Stimulated activated naive CD8-positive, alpha-beta T cell treated with anti-CD3 and anti-CD28 coated beads, Interleukin-15, Interleukin-2, amounts not matched to agents 100 U/mL and 50 U/mL, for 24 hours (primary cell): Measurements from ENCODE around the gene PHKG2.

Experiments
- ATAC-seq: fragments of 150-1000 bp; cut with Tn5 transposase; one replicate; pipeline ENCODE4 v1.10.0; 2021
- DNase-seq: peaks from one replicate; pipeline ENCODE4 v3.0.0; 2021

The PHKG2 gene

GRCh38 chr16:30757316-30757715 is 9.1 kb downstream of the PHKG2 start:
- ATAC-seq (no peak), DNase-seq (no peak)

DNA sequence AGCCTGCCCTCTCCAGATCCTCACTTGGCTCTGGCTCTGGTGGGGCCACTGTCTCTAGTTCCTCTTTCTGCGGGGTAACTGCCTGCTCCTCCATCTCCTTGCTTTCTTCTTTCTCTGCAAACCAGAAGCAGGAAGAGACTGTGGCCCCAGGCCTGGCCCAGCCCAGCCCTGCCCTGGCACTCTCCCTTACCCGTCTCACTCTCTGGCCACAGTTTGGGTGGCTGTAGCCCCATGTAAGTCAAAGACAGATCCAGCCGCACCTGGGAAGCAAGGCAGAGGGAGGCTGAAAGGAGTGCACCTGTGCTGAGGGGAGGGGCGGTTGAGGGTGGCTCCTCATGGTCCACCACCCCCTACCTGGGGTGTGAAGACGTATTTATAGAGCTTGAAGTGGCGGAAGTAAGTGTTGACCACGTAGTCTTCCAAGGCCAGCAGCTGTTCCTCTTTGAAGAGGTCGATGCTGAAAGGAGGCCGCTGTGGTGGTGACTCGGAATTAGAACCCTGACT is 10.8 kb downstream of the PHKG2 start:
- DNase-seq = no peak
- ATAC-seq = no peak

DNA sequence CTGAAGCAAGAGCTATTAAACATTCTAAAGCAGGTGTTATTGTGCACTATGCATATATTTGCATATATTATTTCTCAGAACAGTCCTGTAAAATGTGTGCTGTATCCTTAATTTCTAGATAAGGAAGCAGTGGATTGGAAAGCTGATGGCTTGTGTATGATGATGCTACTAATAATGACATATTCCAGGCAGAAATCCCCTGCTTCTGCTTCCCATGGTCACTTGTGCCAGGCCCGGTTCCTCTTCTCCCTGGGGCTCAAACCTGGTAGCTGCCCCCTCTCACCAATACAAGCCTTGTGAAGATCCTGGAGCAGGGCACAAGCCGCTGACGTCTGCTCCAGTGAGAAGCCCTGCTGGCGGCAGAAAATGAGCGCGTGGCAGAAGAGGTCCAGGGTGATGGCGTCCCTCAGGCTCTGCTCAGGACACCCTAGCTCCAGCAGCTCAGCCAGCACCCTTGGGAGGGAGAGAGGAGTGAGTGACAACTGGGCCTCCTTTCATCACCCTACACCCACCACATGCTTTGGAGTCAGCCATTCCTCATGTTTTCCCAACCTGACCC is 11.9 kb downstream of the PHKG2 start:
- ATAC-seq (no peak), DNase-seq (no peak)

GRCh38 chr16:30760577-30761426 is 12.6 kb downstream of the PHKG2 start:
- ATAC-seq (no peak), DNase-seq (no peak)

DNA sequence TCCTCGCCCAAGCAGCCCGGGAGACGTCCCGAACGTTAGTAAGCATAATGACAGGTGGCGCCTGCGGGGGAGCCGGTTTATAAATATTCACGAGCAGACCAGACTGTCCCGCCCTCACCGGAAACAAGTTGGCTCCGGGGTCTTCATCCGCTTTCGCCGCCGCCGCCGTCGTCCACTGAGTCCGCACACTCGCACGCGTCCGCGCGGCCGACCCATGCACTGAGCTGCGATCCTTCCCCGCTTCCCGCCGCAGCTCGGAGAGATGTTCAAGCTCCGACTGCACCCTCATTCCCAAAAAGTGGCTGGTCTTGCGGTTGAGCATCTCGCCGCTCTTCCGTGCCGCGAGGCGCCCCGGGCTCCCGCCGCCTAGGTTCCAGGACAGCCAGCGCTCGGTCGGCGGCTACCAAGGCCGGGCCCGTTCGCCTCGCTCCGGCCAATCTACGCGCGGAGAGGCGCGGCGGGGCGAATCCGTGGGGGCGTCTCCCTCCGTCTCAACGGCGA is 13.3 kb downstream of the PHKG2 start:
- DNase-seq (peak; percentile 67), ATAC-seq (peak; percentile 21)

DNA sequence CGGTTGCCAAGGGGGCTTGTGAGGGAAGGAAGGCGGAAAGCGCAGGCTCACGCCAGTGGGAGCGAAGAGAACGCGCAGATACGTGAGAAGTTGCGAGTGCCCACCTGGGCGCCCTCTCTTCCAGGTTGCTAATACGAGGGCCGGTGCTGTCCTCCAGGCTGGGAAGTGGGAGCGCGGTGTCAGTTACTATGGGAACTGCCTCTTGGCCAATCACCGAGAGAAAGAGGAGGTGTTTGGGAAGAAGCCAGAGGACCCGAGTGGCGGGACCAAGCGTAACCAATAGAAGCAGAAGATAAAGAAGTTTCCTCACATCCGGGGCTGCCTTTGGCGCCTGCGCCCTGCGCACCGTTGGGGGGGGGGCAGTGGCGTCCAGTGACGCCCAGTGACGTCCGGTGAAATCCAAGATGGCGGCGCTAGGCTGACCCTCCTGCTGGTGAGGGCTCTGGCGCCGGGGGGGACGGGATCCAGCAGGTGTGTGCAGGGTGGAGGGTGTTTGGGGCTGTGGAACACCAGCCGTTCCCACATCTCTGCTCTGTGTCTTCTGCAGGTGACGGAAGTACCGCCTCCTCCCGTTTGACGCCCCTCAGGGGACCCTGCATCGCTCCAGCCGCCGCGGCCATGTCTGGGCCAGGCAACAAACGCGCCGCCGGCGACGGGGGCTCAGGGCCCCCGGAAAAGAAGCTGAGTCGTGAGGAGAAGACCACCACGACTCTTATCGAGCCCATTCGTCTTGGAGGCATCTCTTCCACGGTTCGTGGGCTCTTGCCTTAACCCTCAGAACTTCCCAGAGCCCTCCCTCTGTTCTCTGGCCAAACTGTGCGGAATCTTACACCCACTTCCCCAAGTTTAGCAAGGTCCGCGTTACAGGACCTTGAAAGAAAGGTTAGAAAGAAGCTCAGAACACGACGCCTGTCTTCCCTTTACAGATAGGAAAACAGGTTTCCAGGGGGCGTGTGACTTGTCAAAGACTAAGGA is 14.0 kb downstream of the PHKG2 start, which contains the start of the genes CFAP119 and RNF40:
Gene CFAP119, minus strand, starts transcription at position 135 of the 975 bp plus-strand sequence. CDS start 314 bp downstream, outside the sequence.
Gene RNF40, plus strand, starts transcription at position 395 of the 975 bp plus-strand sequence. Its CDS starts 224 bp downstream, at position 619.
- DNase-seq = peak; percentile 93
- peak; percentile 97 for ATAC-seq

- no peak for DNase-seq
- no peak for ATAC-seq
Measured at GRCh38 chr16:30762991-30763725, 14.9 kb downstream of the PHKG2 start.

GRCh38 chr16:30764086-30764485 is 15.9 kb downstream of the PHKG2 start:
- no peak for ATAC-seq

GRCh38 chr16:30764816-30765465 is 16.7 kb downstream of the PHKG2 start:
- DNase-seq (no peak), ATAC-seq (no peak)

More at GRCh38 chr16:30764086-30764485, 15.9 kb downstream of the PHKG2 start:
- no peak for DNase-seq

- no peak for ATAC-seq
- no peak for DNase-seq
Measured at GRCh38 chr16:30766206-30766932, 18.1 kb downstream of the PHKG2 start.

DNA sequence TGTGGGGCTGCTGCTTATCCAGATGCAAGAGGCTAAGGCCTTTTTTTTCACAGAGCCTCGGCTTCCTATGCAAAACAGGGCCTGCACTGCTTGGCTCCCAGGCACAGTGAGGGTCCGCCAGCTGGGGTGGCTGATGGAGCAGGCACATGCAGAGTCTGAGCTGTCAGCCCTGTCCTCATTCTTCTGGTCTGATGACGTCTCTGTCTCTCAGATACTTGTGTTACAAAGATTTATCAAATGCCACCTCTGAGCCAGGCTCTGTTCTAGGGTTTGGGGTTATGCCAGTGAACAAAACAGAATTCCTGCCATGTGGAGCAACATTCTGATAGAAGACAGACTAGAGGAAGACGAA is 18.7 kb downstream of the PHKG2 start:
- DNase-seq (no peak), ATAC-seq (no peak)

- DNase-seq (no peak), ATAC-seq (no peak)
Measured at GRCh38 chr16:30767767-30768465, 19.7 kb downstream of the PHKG2 start.

- ATAC-seq = no peak
- DNase-seq = no peak
Measured at GRCh38 chr16:30768583-30769181, 20.5 kb downstream of the PHKG2 start.

GRCh38 chr16:30769379-30770089 is 21.3 kb downstream of the PHKG2 start:
- no peak for DNase-seq
- ATAC-seq = no peak

GRCh38 chr16:30771726-30772125 is 23.5 kb downstream of the PHKG2 start:
- ATAC-seq = no peak
- no peak for DNase-seq

GRCh38 chr16:30773826-30774225 is 25.6 kb downstream of the PHKG2 start:
- DNase-seq (no peak), ATAC-seq (no peak)

DNA sequence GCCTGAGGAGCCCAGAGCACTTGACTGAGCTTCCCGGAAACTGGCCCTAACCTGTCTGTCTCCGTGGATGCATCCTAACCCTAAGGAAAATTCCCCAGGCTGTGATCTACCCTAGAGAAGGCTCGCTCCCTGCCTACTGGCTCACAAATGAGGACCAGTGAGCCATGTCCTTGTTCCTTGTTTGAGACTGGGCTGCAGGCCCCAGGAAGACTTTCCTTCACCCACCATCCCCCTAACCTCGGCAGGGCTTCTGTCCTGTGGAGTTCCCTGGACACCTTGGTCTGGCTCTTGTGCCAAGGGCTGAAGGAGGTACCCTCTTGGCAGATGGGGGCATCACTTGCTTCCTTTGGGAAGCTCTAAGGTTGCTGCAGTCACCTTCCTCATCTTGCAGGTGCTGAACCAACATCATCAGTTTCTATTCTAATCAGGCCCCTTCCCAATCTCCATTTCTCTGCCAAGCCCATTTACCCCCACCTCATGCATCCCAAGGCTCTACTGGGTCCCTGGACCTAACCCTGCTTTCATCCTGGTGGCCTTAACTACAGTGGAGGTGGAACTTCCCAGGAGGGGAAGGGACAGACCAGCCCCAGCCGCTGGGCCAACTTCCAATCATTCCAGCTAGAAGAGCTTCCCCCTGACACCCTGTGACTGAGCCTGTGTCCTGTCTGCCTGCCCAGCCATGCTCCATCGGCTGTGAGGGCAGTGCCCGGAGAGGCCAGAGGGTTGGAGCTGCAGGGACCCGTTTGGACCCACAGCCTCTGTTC is 26.3 kb downstream of the PHKG2 start:
- DNase-seq = no peak
- peak; percentile 2 for ATAC-seq

GRCh38 chr16:30775131-30775391 is 26.8 kb downstream of the PHKG2 start:
- DNase-seq (no peak), ATAC-seq (no peak)
